WTC11 (cell line): ENCODE measurements around the gene ADAMTS19. TPM values are rescaled to one million over a fixed set of nuclear protein-coding genes. Genes with fewer than 3 reads are reported as not detected.

ENCODE experiments used
- ATAC-seq: fragments of 200-7000 bp; cut with Tn5 transposase; 2 replicates; pipeline ENCODE4 v1.10.0; 2021; ENCODE audit warnings: mild to moderate bottlenecking, moderate library complexity
- CTCF ChIA-PET: fragments of 300-600 bp; sonication (Branson Sonifier 250); formaldehyde crosslinking; loops from one replicate; lab custom pipeline; 2021; ENCODE audit warnings: antibody characterized with exemption; lab: Charles Lee
- POLR2A ChIA-PET: fragments of 350-600 bp; sonication (Branson Sonifier 250); formaldehyde crosslinking; loops from one replicate; lab custom pipeline; 2021; ENCODE audit warnings: antibody characterized with exemption; lab: Charles Lee
- DNase-seq: peaks from one replicate; pipeline ENCODE4 v3.0.0; 2021; ENCODE audit warnings: low spot score
- H3K27ac Mint-ChIP-seq: 2 replicates; pipeline ENCODE4 v1.8.0; 2021; ENCODE audit warnings: mixed read lengths
- H3K27me3 Mint-ChIP-seq: 2 replicates; pipeline ENCODE4 v1.8.0; 2021; ENCODE audit warnings: low read depth, mild to moderate bottlenecking, moderate library complexity, mixed read lengths
- H3K36me3 Mint-ChIP-seq: 2 replicates; pipeline ENCODE4 v1.8.0; 2021; ENCODE audit warnings: mixed read lengths
- H3K4me1 Mint-ChIP-seq: 2 replicates; pipeline ENCODE4 v1.8.0; 2022; ENCODE audit warnings: mixed read lengths
- H3K4me3 Mint-ChIP-seq: 2 replicates; pipeline ENCODE4 v1.8.0; 2021; ENCODE audit warnings: mild to moderate bottlenecking, moderate library complexity, mixed read lengths
- H3K9me3 Mint-ChIP-seq: 2 replicates; pipeline ENCODE4 v1.8.0; 2021; ENCODE audit warnings: mixed read lengths
- CTCF ChIP-seq: fragments of 200-600 bp; IDR thresholded peaks from 2 replicates; pipeline ENCODE4 v1.8.0; 2022; ENCODE audit warnings: antibody characterized with exemption
- E2F1 ChIP-seq: sonication (generic); formaldehyde crosslinking; IDR thresholded peaks from 2 replicates; pipeline ENCODE4 v1.8.0; 2022; ENCODE audit warnings: mild to moderate bottlenecking, missing genetic modification reagents
- ELF4 ChIP-seq: sonication (generic); formaldehyde crosslinking; IDR thresholded peaks from 2 replicates; pipeline ENCODE4 v1.8.1; 2022; ENCODE audit warnings: low read depth, mild to moderate bottlenecking, moderate library complexity, missing genetic modification reagents
- EMX1 ChIP-seq: fragments of 250-450 bp; sonication (Bioruptor Pico); IDR thresholded peaks from 2 replicates; pipeline ENCODE4 v1.8.0; 2021; ENCODE audit warnings: mild to moderate bottlenecking
- ESRRA ChIP-seq: sonication (generic); formaldehyde crosslinking; IDR thresholded peaks from 2 replicates; pipeline ENCODE4 v1.8.1; 2022; ENCODE audit warnings: mild to moderate bottlenecking, missing genetic modification reagents, borderline replicate concordance
- FOXP4 ChIP-seq: sonication (generic); formaldehyde crosslinking; IDR thresholded peaks from 2 replicates; pipeline ENCODE4 v1.8.0; 2022; ENCODE audit warnings: mild to moderate bottlenecking, missing genetic modification reagents
- GTF2I ChIP-seq: fragments of 250-450 bp; sonication (Bioruptor Pico); conservative IDR thresholded peaks from 2 replicates; pipeline ENCODE4 v1.4.0; 2021; ENCODE audit warnings: mild to moderate bottlenecking
- JAZF1 ChIP-seq: fragments of 250-450 bp; sonication (Bioruptor Pico); IDR thresholded peaks from 2 replicates; pipeline ENCODE4 v1.9.0; 2021; ENCODE audit warnings: moderate library complexity, mild to moderate bottlenecking, inconsistent platforms
- MLX ChIP-seq: sonication (generic); formaldehyde crosslinking; IDR thresholded peaks from 2 replicates; pipeline ENCODE4 v1.8.1; 2023; ENCODE audit warnings: mild to moderate bottlenecking, missing genetic modification reagents, moderate library complexity
- NR1H2 ChIP-seq: sonication (generic); formaldehyde crosslinking; IDR thresholded peaks from 2 replicates; pipeline ENCODE4 v1.9.0; 2021; ENCODE audit warnings: mild to moderate bottlenecking, moderate library complexity, missing genetic modification reagents
- NR3C1 ChIP-seq: sonication (generic); formaldehyde crosslinking; conservative IDR thresholded peaks from 2 replicates; pipeline ENCODE4 v1.8.1; 2023; ENCODE audit warnings: low read depth, mild to moderate bottlenecking, missing genetic modification reagents
- RELA ChIP-seq: sonication (generic); formaldehyde crosslinking; IDR thresholded peaks from 2 replicates; pipeline ENCODE4 v1.8.1; 2022; ENCODE audit warnings: missing genetic modification reagents, mild to moderate bottlenecking, borderline replicate concordance
- SP1 ChIP-seq: sonication (generic); formaldehyde crosslinking; conservative IDR thresholded peaks from 2 replicates; pipeline ENCODE4 v1.8.1; 2022; ENCODE audit warnings: missing genetic modification reagents
- TCF7 ChIP-seq: sonication (generic); formaldehyde crosslinking; IDR thresholded peaks from 2 replicates; pipeline ENCODE4 v1.8.0; 2022; ENCODE audit warnings: mild to moderate bottlenecking, low read depth, missing genetic modification reagents, moderate library complexity
- TEAD4 ChIP-seq: sonication (generic); formaldehyde crosslinking; IDR thresholded peaks from 2 replicates; pipeline ENCODE4 v1.8.0; 2022; ENCODE audit warnings: mild to moderate bottlenecking, missing genetic modification reagents
- ZNF121 ChIP-seq: sonication (generic); formaldehyde crosslinking; IDR thresholded peaks from 2 replicates; pipeline ENCODE4 v1.8.0; 2023; ENCODE audit warnings: missing genetic modification reagents
- ZNF396 ChIP-seq: fragments of 250-450 bp; sonication (Bioruptor Pico); IDR thresholded peaks from 2 replicates; pipeline ENCODE4 v1.8.0; 2021; ENCODE audit warnings: mild to moderate bottlenecking, moderate library complexity, borderline replicate concordance
- ZNF423 ChIP-seq: fragments of 250-450 bp; sonication (Bioruptor Pico); IDR thresholded peaks from 2 replicates; pipeline ENCODE4 v2.1.2; 2022; ENCODE audit warnings: mild to moderate bottlenecking, moderate library complexity
- ZNF425 ChIP-seq: fragments of 250-450 bp; sonication (Bioruptor Pico); conservative IDR thresholded peaks from 2 replicates; pipeline ENCODE4 v1.9.0; 2021; ENCODE audit warnings: mild to moderate bottlenecking
- total RNA-seq: library from RNA; stranded (reverse); gene quantifications from 3 replicates; pipeline ENCODE4 v1.2.3, GENCODE V29; 2021
- TF ChIP-seq, protein P1 (sequence below): sonication (generic); formaldehyde crosslinking; IDR thresholded peaks from 2 replicates; pipeline ENCODE4 v1.8.1; 2023; ENCODE audit warnings: mild to moderate bottlenecking, moderate library complexity, missing genetic modification reagents

ADAMTS19 gene
- total RNA-seq, 1 experiment from 2014 or later = 28.0 TPM

- Mint-ChIP-seq H3K4me3 (no peak overlapping the region), H3K4me1 (no peaks in the 10 kb centered on the region), H3K27me3 (no peaks in the 10 kb centered on the region), H3K9me3 (peaks cover 6% of the 10 kb centered on the region), H3K27ac (no peak overlapping the region), H3K36me3 (peaks cover 3% of the 10 kb centered on the region)
- TF ChIP-seq GTF2I = no peak
- TF ChIP-seq CTCF = no peak
- TF ChIP-seq ZNF396 = no peak
- no peak for TF ChIP-seq ZNF423 (CRISPR knock-in tag)
- TF ChIP-seq SP1 (CRISPR knock-in tag) = no peak
- no peak for TF ChIP-seq NR1H2 (CRISPR knock-in tag)
- TF ChIP-seq TEAD4 (CRISPR knock-in tag) = no peak
- TF ChIP-seq RELA (CRISPR knock-in tag) = no peak
- no peak for TF ChIP-seq ZNF425 (CRISPR knock-in tag)
- TF ChIP-seq JAZF1 (CRISPR knock-in tag) = no peak
- TF ChIP-seq, protein P1, sequence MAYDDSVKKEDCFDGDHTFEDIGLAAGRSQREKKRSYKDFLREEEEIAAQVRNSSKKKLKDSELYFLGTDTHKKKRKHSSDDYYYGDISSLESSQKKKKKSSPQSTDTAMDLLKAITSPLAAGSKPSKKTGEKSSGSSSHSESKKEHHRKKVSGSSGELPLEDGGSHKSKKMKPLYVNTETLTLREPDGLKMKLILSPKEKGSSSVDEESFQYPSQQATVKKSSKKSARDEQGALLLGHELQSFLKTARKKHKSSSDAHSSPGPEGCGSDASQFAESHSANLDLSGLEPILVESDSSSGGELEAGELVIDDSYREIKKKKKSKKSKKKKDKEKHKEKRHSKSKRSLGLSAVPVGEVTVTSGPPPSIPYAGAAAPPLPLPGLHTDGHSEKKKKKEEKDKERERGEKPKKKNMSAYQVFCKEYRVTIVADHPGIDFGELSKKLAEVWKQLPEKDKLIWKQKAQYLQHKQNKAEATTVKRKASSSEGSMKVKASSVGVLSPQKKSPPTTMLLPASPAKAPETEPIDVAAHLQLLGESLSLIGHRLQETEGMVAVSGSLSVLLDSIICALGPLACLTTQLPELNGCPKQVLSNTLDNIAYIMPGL = no peak
- no peak for TF ChIP-seq EMX1 (CRISPR knock-in tag)
- no peak for TF ChIP-seq TCF7 (CRISPR knock-in tag)
- TF ChIP-seq ESRRA (CRISPR knock-in tag) = no peak
- TF ChIP-seq NR3C1 = no peak
- no peak for TF ChIP-seq ELF4 (CRISPR knock-in tag)
- TF ChIP-seq FOXP4 (CRISPR knock-in tag) = no peak
- TF ChIP-seq ZNF121 = no peak
- TF ChIP-seq E2F1 (CRISPR knock-in tag) = no peak
- TF ChIP-seq MLX (CRISPR knock-in tag) = no peak
- POLR2A ChIA-PET = no interaction called here
- CTCF ChIA-PET = no interaction called here
- ATAC-seq (no peak), DNase-seq (no peak)
Measured at GRCh38 chr5:129639331-129639730, 179.2 kb downstream of the ADAMTS19 start.
